CD14-positive monocyte (primary cell): ENCODE data around the gene GALNS. TPM values are rescaled to one million over a fixed set of nuclear protein-coding genes. Genes with fewer than 3 reads are reported as not detected.

ENCODE experiments used
- DNase-seq, 3 donors: peaks; one replicate each; pipeline ENCODE4 v3.0.0-alpha.2; 2011 to 2022
- H2AFZ ChIP-seq: 2 replicates; pipeline ENCODE4 v1.6.0; 2012; ENCODE audit warnings: mild to moderate bottlenecking, low read depth, low read length, inconsistent platforms; ENCODE audit not compliant: insufficient read depth, poor library complexity, severe bottlenecking
- H3K27ac ChIP-seq, 2 donors: 1 replicate in 1 of 2; 2 replicates in 1 of 2; pipeline ENCODE4 v1.5.1; 2012 to 2013; ENCODE audit warnings: low read length in 2 of 2, control low read depth in 1 of 2, inconsistent platforms in 1 of 2, low read depth in 1 of 2, mild to moderate bottlenecking in 1 of 2
- H3K27me3 ChIP-seq, 2 donors: one replicate each; pipeline versions ENCODE4 v1.6.0 to v1.6.1; 2011 to 2013; ENCODE audit warnings: low read length in 2 of 2; ENCODE audit not compliant: control insufficient read depth in 2 of 2, insufficient read depth in 2 of 2
- H3K36me3 ChIP-seq, 2 donors: replicated peaks in 1 of 2; 1 replicate in 1 of 2; 2 replicates in 1 of 2; pipeline versions ENCODE4 v1.5.1 to v1.6.1; 2012 to 2013; ENCODE audit warnings: low read length in 2 of 2, control low read depth in 1 of 2, inconsistent platforms in 1 of 2, mild to moderate bottlenecking in 1 of 2; ENCODE audit not compliant: insufficient read depth in 2 of 2, control insufficient read depth in 1 of 2
- H3K4me1 ChIP-seq, 2 donors: 1 replicate in 1 of 2; 2 replicates in 1 of 2; pipeline versions ENCODE4 v1.5.1 to v1.6.1; 2012 to 2013; ENCODE audit warnings: low read length in 2 of 2, control low read depth in 1 of 2, inconsistent platforms in 1 of 2, mild to moderate bottlenecking in 1 of 2, moderate library complexity in 1 of 2; ENCODE audit not compliant: insufficient read depth in 2 of 2, control insufficient read depth in 1 of 2
- H3K4me2 ChIP-seq: replicated peaks from 2 replicates; pipeline ENCODE3; 2012; ENCODE audit warnings: low read length, moderate library complexity, mild to moderate bottlenecking; ENCODE audit not compliant: poor library complexity, severe bottlenecking; ENCODE audit errors: extremely low read depth
- H3K4me3 ChIP-seq, 3 experiments: fragments of 200-600 bp in 1 of 3; sonication (generic) in 1 of 3; replicated peaks in 1 of 3; 1 replicate in 2 of 3; 2 replicates in 1 of 3; pipeline ENCODE4 v1.5.1; 2011 to 2013; ENCODE audit warnings: low read length in 3 of 3, mild to moderate bottlenecking in 3 of 3, control low read depth in 2 of 3, low read depth in 2 of 3, inconsistent platforms in 1 of 3, moderate library complexity in 1 of 3
- H3K79me2 ChIP-seq: 2 replicates; pipeline ENCODE4 v1.6.0; 2012; ENCODE audit warnings: mild to moderate bottlenecking, control low read depth, inconsistent platforms, low read length, moderate library complexity; ENCODE audit not compliant: insufficient read depth
- H3K9ac ChIP-seq: 2 replicates; pipeline ENCODE4 v1.6.0; 2017; ENCODE audit warnings: low read length, mild to moderate bottlenecking; ENCODE audit not compliant: insufficient read depth, poor library complexity, severe bottlenecking
- H3K9me3 ChIP-seq, 2 donors: replicated peaks in 1 of 2; 1 replicate in 1 of 2; 2 replicates in 1 of 2; pipeline versions ENCODE4 v1.5.1 to v1.6.1; 2012 to 2013; ENCODE audit warnings: low read length in 2 of 2, control low read depth in 1 of 2; ENCODE audit not compliant: control insufficient read depth in 1 of 2, insufficient read depth in 1 of 2
- H4K20me1 ChIP-seq: 2 replicates; pipeline ENCODE4 v1.6.0; 2012; ENCODE audit warnings: mild to moderate bottlenecking, low read length, control low read depth, moderate library complexity; ENCODE audit not compliant: insufficient read depth
- H3K27ac Mint-ChIP-seq, 7 donors: one replicate each; pipeline ENCODE4 v1.8.0; 2020; ENCODE audit warnings: mild to moderate bottlenecking in 7 of 7, mixed read lengths in 7 of 7, moderate library complexity in 6 of 7, inconsistent platforms in 2 of 7
- H3K27me3 Mint-ChIP-seq, 3 donors: one replicate each; pipeline ENCODE4 v1.8.0; 2021 to 2022; ENCODE audit warnings: low read depth in 3 of 3, mild to moderate bottlenecking in 3 of 3, mixed read lengths in 3 of 3, moderate library complexity in 3 of 3, inconsistent platforms in 1 of 3
- H3K36me3 Mint-ChIP-seq, 2 donors: one replicate each; pipeline ENCODE4 v1.8.0; 2020; ENCODE audit warnings: mixed read lengths in 2 of 2, inconsistent platforms in 1 of 2, mild to moderate bottlenecking in 1 of 2
- H3K4me1 Mint-ChIP-seq: one replicate; pipeline ENCODE4 v1.8.0; 2020; ENCODE audit warnings: mild to moderate bottlenecking, mixed read lengths
- H3K4me3 Mint-ChIP-seq, 2 donors: one replicate each; pipeline ENCODE4 v1.8.0; 2020; ENCODE audit warnings: mild to moderate bottlenecking in 2 of 2, mixed read lengths in 2 of 2, moderate library complexity in 1 of 2
- H3K9me3 Mint-ChIP-seq, 7 donors: one replicate each; pipeline ENCODE4 v1.8.0; 2020 to 2022; ENCODE audit warnings: mixed read lengths in 7 of 7, mild to moderate bottlenecking in 6 of 7, moderate library complexity in 6 of 7, inconsistent platforms in 2 of 7
- CTCF ChIP-seq: fragments of 200-600 bp; IDR thresholded peaks from one replicate; pipeline ENCODE4 v1.8.0; 2022; ENCODE audit warnings: antibody characterized with exemption, mild to moderate bottlenecking
- WGBS: methylation state at CpG from one replicate; pipeline ENCODE4 v1.1.5; 2013; ENCODE audit warnings: missing lambda C conversion rate; ENCODE audit not compliant: insufficient coverage; 5-methylcytosine and 5-hydroxymethylcytosine counted together
- intact Hi-C, 2 donors: fragments of 100-400 bp; cut with micrococcal nuclease; formaldehyde crosslinking; loops; one replicate each; pipeline versions ENCODE4 v1.15.0 to v1.15.1; 2023
- polyA plus RNA-seq, 3 donors: library from polyadenylated mRNA; depleted of rRNA in 1 of 3; unstranded in 2 of 3; stranded (reverse) in 1 of 3; fragments of 300-500 nt in 2 of 3; fragments of >200 nt in 1 of 3; fragmentation: Illumina TruSeq in 2 of 3; gene quantifications; 1 replicate in 2 of 3; 2 replicates in 1 of 3; pipeline ENCODE4 v1.2.3, GENCODE V29; 2012 to 2021

GALNS gene
- polyA plus RNA-seq, 3 donors: 20.2 to 34.4 (median 32.2) TPM

DNA sequence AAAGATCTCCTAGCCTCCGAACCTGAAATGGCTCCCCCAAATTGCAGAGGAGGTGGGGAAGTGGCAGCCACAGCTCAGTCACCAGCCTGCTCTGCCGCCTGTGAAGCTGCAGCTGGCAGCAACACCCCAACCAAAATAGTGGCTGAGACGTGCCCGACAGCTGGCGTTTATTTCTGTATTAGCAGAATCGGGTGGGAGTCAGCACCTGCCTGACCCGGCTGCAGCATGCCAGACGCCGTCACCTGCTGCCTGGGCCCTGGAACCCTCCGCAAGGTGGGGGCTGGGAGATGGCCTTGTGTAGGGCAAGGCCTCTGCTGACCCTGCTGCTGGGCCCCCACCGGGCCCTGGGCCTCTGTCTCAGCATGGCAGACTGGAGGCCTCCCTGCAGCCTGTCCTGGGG is 27.2 kb upstream of the GALNS start:
- no peak overlapping the region for H3K27ac ChIP-seq
- H3K4me1 Mint-ChIP-seq: no peaks in the 10 kb centered on the region
- no peak overlapping the region for H3K27ac Mint-ChIP-seq
- H3K36me3 Mint-ChIP-seq: peaks cover 46 to 85% of the 10 kb centered on the region in 2 donors
- no peak overlapping the region for H3K9ac ChIP-seq
- WGBS: 100% methylated on average over 5 of the region's 11 CpGs
- no peaks in the 10 kb centered on the region for H3K79me2 ChIP-seq
- no peak for DNase-seq
- intact Hi-C loops: no loop called here
- no peak overlapping the region for H3K4me2 ChIP-seq
- H4K20me1 ChIP-seq: peaks cover 98% of the 10 kb centered on the region
- H3K27me3 Mint-ChIP-seq: no peaks in the 10 kb centered on the region
- H3K36me3 ChIP-seq: peaks cover 81 to 87% of the 10 kb centered on the region in 2 donors
- no peak overlapping the region for H3K4me3 Mint-ChIP-seq
- peaks cover 0 to 9% (median 0%) of the 10 kb centered on the region in 7 donors for H3K9me3 Mint-ChIP-seq
- H3K4me3 ChIP-seq: no peak overlapping the region
- no peaks in the 10 kb centered on the region for H3K27me3 ChIP-seq
- TF ChIP-seq CTCF: no peak
- H3K9me3 ChIP-seq: peaks cover 0 to 7% of the 10 kb centered on the region in 2 donors
- H3K4me1 ChIP-seq: no peaks in the 10 kb centered on the region
- no peak overlapping the region for H2AFZ ChIP-seq

DNA sequence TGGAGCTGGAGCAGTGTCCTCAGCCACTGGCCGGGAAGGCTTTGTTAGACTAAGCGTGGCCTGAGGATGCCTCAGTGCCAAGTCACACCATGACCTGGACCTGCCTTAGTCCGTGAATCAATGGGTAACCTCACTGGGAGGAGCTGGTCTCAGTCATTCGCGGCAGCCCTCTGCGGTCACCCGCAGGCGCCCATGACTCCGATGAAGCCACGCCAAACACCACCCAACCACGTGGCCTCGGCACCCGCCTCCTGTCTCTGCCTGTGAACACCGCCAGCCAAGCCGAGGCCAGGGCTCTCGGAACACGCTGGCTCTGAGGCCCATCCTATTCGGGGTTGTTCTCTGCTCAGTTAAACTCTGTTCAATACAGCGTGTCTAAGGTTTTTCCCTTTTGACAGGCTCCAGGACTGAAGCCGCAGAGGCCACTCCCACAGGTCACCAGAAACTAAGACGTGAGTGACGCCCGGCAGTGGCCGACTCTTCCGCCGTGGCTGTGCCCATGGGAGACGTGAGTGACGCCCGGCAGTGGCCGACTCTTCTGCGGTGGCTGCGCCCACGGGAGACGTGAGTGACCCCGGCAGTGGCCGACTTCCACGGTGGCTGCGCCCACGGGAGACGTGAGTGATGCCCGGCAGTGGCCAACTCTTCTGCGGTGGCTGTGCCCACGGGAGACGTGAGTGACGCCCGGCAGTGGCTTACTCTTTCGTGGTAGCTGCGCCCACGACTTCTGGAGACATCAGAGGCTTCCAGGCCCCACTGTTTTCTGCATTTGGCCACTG is 26.6 kb upstream of the GALNS start:
- no peak overlapping the region for H3K4me2 ChIP-seq
- DNase-seq: no peak
- intact Hi-C loops: no loop called here
- Mint-ChIP-seq H3K36me3 (peaks cover 50 to 91% of the 10 kb centered on the region in 2 donors), H3K27ac (no peak overlapping the region), H3K4me1 (no peaks in the 10 kb centered on the region), H3K9me3 (peaks cover 0 to 9% (median 0%) of the 10 kb centered on the region in 7 donors), H3K4me3 (no peak overlapping the region), H3K27me3 (no peaks in the 10 kb centered on the region)
- no peaks in the 10 kb centered on the region for H3K27me3 ChIP-seq
- peak overlapping the region in 1 of 2 donors; percentile 14 for H3K27ac ChIP-seq
- no peak for TF ChIP-seq CTCF
- H3K79me2 ChIP-seq: no peaks in the 10 kb centered on the region
- H3K9ac ChIP-seq: no peak overlapping the region
- H2AFZ ChIP-seq: no peak overlapping the region
- 96% methylated on average over 47 of the region's 49 CpGs for WGBS
- no peaks in the 10 kb centered on the region for H3K4me1 ChIP-seq
- H4K20me1 ChIP-seq: peaks cover 98% of the 10 kb centered on the region
- H3K9me3 ChIP-seq: peaks cover 0 to 7% of the 10 kb centered on the region in 2 donors
- H3K4me3 ChIP-seq: no peak overlapping the region
- H3K36me3 ChIP-seq: peaks cover 87 to 93% of the 10 kb centered on the region in 2 donors
